GM12878 (cell line): Measurements from ENCODE around the gene ATP1A1. TPM values are rescaled to one million over a fixed set of nuclear protein-coding genes. Genes with fewer than 3 reads are reported as not detected.

Experiments used
- EZH2 ChIP-seq: IDR thresholded peaks from 2 replicates; pipeline ENCODE4 v1.6.1; 2012; ENCODE audit warnings: low read depth, mild to moderate bottlenecking, control low read depth, inconsistent platforms, low read length, borderline replicate concordance; ENCODE audit not compliant: control insufficient read depth
- KAT2A ChIP-seq: conservative IDR thresholded peaks from 2 replicates; pipeline ENCODE4 v1.6.1; 2011; ENCODE audit warnings: low read depth, low read length; ENCODE audit not compliant: control insufficient read depth
- SUPT20H ChIP-seq: IDR thresholded peaks from 2 replicates; pipeline ENCODE4 v1.6.1; 2011; ENCODE audit warnings: low read depth, mild to moderate bottlenecking, low read length, moderate library complexity, borderline replicate concordance; ENCODE audit not compliant: control insufficient read depth
- SUZ12 ChIP-seq: fragments of 200-600 bp; sonication (generic); IDR thresholded peaks from one replicate; pipeline ENCODE4 v1.6.1; 2018; ENCODE audit warnings: antibody characterized with exemption, mild to moderate bottlenecking; ENCODE audit not compliant: unreplicated experiment
- ZZZ3 ChIP-seq: IDR thresholded peaks from 2 replicates; pipeline ENCODE4 v1.6.1; 2011; ENCODE audit warnings: low read depth; ENCODE audit not compliant: control insufficient read depth, insufficient read length
- polyA plus RNA-seq, 11 experiments: library from polyadenylated mRNA; depleted of rRNA in 4 of 11; unstranded in 6 of 11; stranded (reverse) in 5 of 11; fragments of >200 nt; fragmentation: Nextera tagmentation in 4 of 11; fragmentation: Illumina TruSeq in 1 of 11; extraction: Ambion mirVana in 4 of 11; extraction: Trizol in 1 of 11; gene quantifications; 1 replicate in 1 of 11; 2 replicates in 10 of 11; pipeline versions ENCODE4 v1.2.1 to v1.2.3, GENCODE V29; 2011 to 2016; ENCODE audit warnings: inconsistent platforms in 2 of 11, missing spikeins in 2 of 11, low read depth in 1 of 11
- total RNA-seq, 4 experiments: library from RNA; depleted of rRNA in 3 of 4; stranded (reverse); fragments of >200 nt in 3 of 4; fragmentation: Illumina TruSeq in 1 of 4; extraction: Trizol in 1 of 4; gene quantifications; 2 replicates each; pipeline versions ENCODE4 v1.2.1 to v1.2.3, GENCODE V29; 2013 to 2021
- TF ChIP-seq, protein P1 (sequence below): IDR thresholded peaks from 2 replicates; pipeline ENCODE4 v1.6.1; 2011; ENCODE audit warnings: borderline replicate concordance, low read depth, mild to moderate bottlenecking, moderate library complexity, low read length; ENCODE audit not compliant: insufficient read depth, poor library complexity, severe bottlenecking
- TF ChIP-seq, protein P2 (sequence below): fragments of 150-350 bp; IDR thresholded peaks from 2 replicates; pipeline ENCODE4 v1.6.1; 2014; ENCODE audit warnings: mild to moderate bottlenecking, low read depth, low read length
- TF ChIP-seq, protein P3 (sequence below): IDR thresholded peaks from 2 replicates; pipeline ENCODE4 v1.6.1; 2012; ENCODE audit warnings: mild to moderate bottlenecking, low read depth, low read length

The ATP1A1 gene
- total and polyA plus RNA-seq, 10 of the 15 experiments (the other 5 are each of a cell fraction or from before 2014, with no cell fraction given), result 113 to 566 (median 313) TPM

DNA sequence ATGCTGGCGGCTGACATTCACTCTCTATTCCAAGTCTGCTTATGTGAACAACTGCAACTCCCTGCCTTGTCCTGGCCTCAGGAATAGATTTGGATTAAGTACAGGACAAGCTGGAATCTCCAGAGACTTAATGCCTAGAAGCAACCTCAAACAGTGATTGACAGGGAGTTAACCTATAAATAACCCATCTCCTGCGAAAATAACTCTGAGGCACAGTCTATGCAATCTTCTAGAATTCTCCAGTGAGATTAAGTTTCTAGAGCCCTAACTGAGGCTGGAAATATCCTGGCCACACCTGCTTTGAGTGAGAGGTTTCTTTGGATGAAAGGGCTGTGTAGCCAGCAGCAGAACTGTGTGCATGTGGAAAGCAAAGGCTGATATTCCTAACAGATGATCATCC, 25.3 kb upstream of the ATP1A1 start (continued):
- TF ChIP-seq, protein P1, sequence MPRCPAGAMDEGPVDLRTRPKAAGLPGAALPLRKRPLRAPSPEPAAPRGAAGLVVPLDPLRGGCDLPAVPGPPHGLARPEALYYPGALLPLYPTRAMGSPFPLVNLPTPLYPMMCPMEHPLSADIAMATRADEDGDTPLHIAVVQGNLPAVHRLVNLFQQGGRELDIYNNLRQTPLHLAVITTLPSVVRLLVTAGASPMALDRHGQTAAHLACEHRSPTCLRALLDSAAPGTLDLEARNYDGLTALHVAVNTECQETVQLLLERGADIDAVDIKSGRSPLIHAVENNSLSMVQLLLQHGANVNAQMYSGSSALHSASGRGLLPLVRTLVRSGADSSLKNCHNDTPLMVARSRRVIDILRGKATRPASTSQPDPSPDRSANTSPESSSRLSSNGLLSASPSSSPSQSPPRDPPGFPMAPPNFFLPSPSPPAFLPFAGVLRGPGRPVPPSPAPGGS, result no peak
- TF ChIP-seq, protein P2, sequence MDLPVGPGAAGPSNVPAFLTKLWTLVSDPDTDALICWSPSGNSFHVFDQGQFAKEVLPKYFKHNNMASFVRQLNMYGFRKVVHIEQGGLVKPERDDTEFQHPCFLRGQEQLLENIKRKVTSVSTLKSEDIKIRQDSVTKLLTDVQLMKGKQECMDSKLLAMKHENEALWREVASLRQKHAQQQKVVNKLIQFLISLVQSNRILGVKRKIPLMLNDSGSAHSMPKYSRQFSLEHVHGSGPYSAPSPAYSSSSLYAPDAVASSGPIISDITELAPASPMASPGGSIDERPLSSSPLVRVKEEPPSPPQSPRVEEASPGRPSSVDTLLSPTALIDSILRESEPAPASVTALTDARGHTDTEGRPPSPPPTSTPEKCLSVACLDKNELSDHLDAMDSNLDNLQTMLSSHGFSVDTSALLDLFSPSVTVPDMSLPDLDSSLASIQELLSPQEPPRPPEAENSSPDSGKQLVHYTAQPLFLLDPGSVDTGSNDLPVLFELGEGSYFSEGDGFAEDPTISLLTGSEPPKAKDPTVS, result no peak
- TF ChIP-seq EZH2 (no peak), KAT2A (no peak), SUPT20H (no peak), SUZ12 (no peak), ZZZ3 (no peak)
- TF ChIP-seq, protein P3, sequence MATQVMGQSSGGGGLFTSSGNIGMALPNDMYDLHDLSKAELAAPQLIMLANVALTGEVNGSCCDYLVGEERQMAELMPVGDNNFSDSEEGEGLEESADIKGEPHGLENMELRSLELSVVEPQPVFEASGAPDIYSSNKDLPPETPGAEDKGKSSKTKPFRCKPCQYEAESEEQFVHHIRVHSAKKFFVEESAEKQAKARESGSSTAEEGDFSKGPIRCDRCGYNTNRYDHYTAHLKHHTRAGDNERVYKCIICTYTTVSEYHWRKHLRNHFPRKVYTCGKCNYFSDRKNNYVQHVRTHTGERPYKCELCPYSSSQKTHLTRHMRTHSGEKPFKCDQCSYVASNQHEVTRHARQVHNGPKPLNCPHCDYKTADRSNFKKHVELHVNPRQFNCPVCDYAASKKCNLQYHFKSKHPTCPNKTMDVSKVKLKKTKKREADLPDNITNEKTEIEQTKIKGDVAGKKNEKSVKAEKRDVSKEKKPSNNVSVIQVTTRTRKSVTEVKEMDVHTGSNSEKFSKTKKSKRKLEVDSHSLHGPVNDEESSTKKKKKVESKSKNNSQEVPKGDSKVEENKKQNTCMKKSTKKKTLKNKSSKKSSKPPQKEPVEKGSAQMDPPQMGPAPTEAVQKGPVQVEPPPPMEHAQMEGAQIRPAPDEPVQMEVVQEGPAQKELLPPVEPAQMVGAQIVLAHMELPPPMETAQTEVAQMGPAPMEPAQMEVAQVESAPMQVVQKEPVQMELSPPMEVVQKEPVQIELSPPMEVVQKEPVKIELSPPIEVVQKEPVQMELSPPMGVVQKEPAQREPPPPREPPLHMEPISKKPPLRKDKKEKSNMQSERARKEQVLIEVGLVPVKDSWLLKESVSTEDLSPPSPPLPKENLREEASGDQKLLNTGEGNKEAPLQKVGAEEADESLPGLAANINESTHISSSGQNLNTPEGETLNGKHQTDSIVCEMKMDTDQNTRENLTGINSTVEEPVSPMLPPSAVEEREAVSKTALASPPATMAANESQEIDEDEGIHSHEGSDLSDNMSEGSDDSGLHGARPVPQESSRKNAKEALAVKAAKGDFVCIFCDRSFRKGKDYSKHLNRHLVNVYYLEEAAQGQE, result no peak
